IPS-18c (cell line): ENCODE results near the gene CPB2.

Source experiments
- H3K4me3 ChIP-seq: 2 replicates; pipeline ENCODE4 v1.7.0; 2013; ENCODE audit warnings: low read depth, mild to moderate bottlenecking, low read length, moderate library complexity; ENCODE audit not compliant: insufficient read depth
- H3K9me3 ChIP-seq: one replicate; pipeline ENCODE4 v1.6.1; 2013; ENCODE audit warnings: mild to moderate bottlenecking, low read length, moderate library complexity; ENCODE audit not compliant: control insufficient read depth, insufficient read depth

The CPB2 gene

GRCh38 chr13:46111151-46111550 is 6.3 kb upstream of the CPB2 start:
- Histone ChIP-seq H3K9me3 (no peaks in the 10 kb centered on the region), H3K4me3 (no peak overlapping the region)

GRCh38 chr13:46109451-46109850 is 4.6 kb upstream of the CPB2 start:
- no peak overlapping the region for H3K4me3 ChIP-seq
- no peaks in the 10 kb centered on the region for H3K9me3 ChIP-seq

- no peak overlapping the region for H3K4me3 ChIP-seq
Observed at GRCh38 chr13:46106839-46107371, 2.1 kb upstream of the CPB2 start.

GRCh38 chr13:46103037-46103436 is 1.8 kb downstream of the CPB2 start:
- Histone ChIP-seq H3K4me3 (no peak overlapping the region), H3K9me3 (no peaks in the 10 kb centered on the region)

More at GRCh38 chr13:46106839-46107371, 2.1 kb upstream of the CPB2 start:
- no peaks in the 10 kb centered on the region for H3K9me3 ChIP-seq

GRCh38 chr13:46102255-46102605 is 2.6 kb downstream of the CPB2 start:
- no peak overlapping the region for H3K4me3 ChIP-seq
- no peaks in the 10 kb centered on the region for H3K9me3 ChIP-seq

- Histone ChIP-seq H3K4me3 (no peak overlapping the region), H3K9me3 (no peaks in the 10 kb centered on the region)
Observed at GRCh38 chr13:46101484-46102254, 3.2 kb downstream of the CPB2 start.

- Histone ChIP-seq H3K9me3 (no peaks in the 10 kb centered on the region), H3K4me3 (no peak overlapping the region)
Observed at GRCh38 chr13:46101002-46101401, 3.8 kb downstream of the CPB2 start.

DNA sequence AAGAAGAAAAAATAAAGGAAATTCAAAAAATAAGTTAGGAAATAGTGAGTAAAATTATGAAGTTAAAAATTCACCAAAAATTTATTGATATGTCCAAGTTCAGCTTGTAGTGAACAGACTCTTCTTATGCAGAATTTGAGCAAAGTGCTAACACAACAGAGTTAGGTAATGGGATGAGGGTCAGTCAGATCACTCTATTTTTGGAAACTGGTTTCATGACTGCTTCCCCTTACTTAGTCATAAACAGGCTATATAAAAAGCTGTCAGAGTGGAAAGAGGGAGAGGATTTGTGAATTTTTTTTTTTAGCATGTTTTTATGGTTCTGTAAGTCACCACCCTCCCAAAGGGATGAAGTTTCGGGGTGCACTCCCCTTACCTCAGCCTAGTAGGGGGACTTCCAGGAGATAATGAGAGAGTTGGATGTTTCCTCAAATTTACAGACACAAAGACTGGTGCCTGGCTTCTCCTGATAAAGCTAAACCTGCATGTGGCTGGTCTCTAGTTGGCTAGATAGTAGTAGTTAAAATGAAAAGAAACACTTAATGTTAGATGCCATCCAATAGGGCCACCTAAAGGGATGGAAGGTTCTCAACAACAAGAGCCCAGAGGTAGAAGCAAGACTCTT is 4.5 kb downstream of the CPB2 start:
- Histone ChIP-seq H3K9me3 (no peaks in the 10 kb centered on the region), H3K4me3 (no peak overlapping the region)

DNA sequence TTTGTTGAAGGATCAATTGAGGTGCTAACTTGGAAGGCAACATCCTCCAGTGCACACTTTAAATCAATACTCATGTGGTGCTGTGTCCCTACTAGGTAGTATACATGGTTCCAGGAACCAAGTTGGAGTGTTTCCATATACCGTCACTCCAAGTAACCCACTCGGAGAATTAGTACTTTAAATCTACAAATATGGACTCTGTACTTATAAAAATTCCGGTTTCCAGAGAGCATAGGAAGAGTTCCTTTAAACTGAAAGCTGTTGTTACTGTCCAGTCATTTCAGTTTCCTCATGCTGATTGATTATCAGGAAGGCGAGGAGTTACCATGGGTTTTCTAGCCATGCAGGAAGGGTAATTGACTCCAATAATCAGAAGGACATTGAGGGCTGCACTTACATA is 7.2 kb downstream of the CPB2 start:
- H3K9me3 ChIP-seq = no peaks in the 10 kb centered on the region

DNA sequence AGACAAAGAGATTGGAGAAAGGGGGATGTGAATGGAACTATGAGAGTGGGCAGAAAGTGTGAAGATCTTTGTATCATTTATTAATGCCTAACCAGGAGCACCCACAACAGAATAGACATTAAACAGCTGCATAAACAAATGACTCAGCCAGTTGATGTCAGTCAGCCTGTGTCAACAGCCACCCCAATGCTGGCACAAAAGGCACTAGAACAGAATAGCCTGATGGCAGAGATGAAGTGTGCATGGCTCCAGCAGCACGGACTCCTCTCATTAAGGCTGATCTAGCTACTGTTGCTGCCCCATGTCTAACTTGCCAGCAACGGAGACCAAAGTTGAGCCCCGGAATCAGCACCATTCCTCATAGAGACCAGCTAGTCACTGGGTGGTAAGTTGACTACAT is 7.8 kb downstream of the CPB2 start:
- Histone ChIP-seq H3K4me3 (no peak overlapping the region), H3K9me3 (no peaks in the 10 kb centered on the region)

More for the DNA sequence above, 7.2 kb downstream of the CPB2 start:
- no peak overlapping the region for H3K4me3 ChIP-seq

DNA sequence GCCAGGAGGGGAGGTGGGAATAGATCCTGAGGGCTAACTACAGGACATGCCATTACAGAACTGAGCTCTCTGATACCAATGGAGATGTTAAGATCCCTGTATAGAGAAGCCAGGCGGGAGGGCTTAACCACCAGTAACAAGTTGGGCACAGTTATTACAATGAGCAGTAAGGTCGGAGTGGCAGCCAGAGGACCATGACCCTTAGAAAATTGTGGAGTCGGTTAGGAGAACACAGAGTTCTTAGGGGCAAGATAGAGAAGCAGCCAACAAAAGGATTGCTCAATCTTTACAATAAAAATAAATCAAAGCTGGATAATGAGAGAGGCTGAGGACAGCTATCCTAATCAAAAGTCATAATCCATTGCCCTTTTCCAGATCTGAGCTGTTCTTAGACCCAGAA is 10.4 kb downstream of the CPB2 start:
- Histone ChIP-seq H3K4me3 (no peak overlapping the region), H3K9me3 (no peaks in the 10 kb centered on the region)

- Histone ChIP-seq H3K4me3 (no peak overlapping the region), H3K9me3 (no peaks in the 10 kb centered on the region)
Observed at GRCh38 chr13:46088821-46089562, 15.8 kb downstream of the CPB2 start.

DNA sequence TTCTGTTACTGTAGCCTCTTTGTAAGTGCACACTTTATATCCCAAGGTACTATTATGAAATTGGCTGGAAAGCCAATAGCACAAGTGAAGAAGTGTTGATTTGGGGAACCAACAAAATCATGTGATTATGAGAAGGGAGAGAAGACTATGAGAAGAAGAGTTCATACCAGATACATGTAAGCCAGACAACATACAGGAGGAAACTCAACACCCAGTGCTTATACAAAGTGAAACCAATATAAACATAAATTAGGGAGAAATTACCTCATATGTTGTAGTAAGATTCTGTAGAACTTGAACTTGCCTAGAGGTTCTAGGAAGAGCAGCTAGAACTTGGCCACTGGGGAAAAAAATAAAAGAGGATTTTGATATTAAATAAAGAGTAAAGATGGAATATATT is 17.4 kb downstream of the CPB2 start:
- Histone ChIP-seq H3K9me3 (no peaks in the 10 kb centered on the region), H3K4me3 (no peak overlapping the region)

- Histone ChIP-seq H3K9me3 (no peaks in the 10 kb centered on the region), H3K4me3 (no peak overlapping the region)
Observed at GRCh38 chr13:46086985-46087384, 17.8 kb downstream of the CPB2 start.

GRCh38 chr13:46086421-46086922 is 18.4 kb downstream of the CPB2 start:
- Histone ChIP-seq H3K4me3 (no peak overlapping the region), H3K9me3 (no peaks in the 10 kb centered on the region)

DNA sequence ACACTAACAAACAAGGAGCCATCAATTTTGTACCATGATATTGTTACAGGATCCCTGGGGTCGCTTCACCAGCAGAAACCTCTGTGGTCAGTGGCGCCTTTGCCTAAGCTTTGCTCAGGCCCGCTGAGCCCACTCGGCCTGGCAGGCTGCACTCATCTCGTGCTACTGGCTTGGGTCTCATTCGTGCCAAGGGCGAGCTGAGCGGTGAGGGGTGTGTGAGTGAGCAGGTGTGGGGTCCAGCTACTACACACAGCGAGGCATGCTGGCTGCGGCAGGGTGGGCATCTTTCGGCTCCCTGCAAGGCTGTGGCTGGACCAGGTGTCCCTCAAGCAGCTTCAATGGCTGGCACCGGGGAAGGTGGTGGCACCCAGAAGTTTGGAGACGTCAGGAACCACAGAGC is 19.1 kb downstream of the CPB2 start:
- no peak overlapping the region for H3K4me3 ChIP-seq
- no peaks in the 10 kb centered on the region for H3K9me3 ChIP-seq

DNA sequence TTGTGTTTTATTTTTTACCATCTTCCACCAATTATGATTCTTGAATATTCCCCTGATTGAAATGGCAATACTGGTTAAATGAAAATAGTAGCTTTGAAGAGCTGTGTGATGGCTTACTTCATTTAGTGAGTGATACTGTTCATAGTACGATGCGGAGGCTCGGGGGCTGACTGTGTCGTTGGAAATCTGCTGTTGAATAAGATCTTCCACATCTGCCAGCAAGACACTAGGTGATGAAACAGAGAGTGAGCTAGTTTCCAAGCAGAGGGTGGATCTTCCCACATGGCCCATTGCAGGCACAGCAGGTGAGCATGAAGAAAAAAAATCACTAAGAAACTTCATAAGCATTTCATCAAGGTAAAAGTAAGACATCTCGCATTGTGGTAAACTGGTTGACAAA is 22.5 kb downstream of the CPB2 start:
- Histone ChIP-seq H3K4me3 (no peak overlapping the region), H3K9me3 (no peaks in the 10 kb centered on the region)

GRCh38 chr13:46079770-46080169 is 25.1 kb downstream of the CPB2 start:
- no peak overlapping the region for H3K4me3 ChIP-seq
- no peaks in the 10 kb centered on the region for H3K9me3 ChIP-seq
